HG02798 (cell line): ENCODE results near the gene ARHGEF3.
A peak's percentile ranks its signal among the peaks of the same experiment; 100 is the strongest.
"Not testable (repeated sequence)": the region's sequence is repeated elsewhere in the genome, so short reads cannot be mapped to it uniquely, and the experiment has no call there.

Experiments used
- ATAC-seq: cut with Tn5 transposase; IDR thresholded peaks from one replicate; pipeline ENCODE4 v1.9.1; 2021; ENCODE audit warnings: mild to moderate bottlenecking; ENCODE audit not compliant: unreplicated experiment, poor library complexity

Gene ARHGEF3

DNA sequence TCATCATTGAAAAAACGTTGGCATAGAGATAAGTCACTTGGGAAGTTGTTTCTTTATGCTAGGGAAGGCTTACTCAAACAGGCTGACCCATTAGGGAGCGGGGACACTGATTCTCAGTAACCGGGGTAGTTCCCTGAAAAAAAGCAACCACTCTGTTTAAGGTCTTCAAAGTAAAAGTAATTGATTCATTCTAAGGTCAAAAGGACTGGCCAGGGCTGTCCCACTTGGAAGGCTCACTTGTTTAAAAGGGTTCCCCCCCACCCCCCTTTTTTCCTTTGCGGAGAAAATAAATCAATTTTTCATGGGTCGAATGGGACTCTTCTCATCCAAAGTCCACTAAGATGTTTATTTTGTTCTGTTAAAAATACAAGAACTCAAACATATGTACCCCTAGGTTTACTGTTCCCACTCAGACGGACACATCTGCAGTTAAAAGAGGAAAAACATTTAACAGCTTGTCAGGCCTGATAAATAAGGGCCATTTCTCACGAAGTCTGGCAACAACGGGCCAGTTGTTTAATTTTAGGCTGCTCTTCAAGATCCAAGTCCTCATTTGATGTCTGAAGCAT lies 53.0 kb downstream of the ARHGEF3 start:
- no peak for ATAC-seq

DNA sequence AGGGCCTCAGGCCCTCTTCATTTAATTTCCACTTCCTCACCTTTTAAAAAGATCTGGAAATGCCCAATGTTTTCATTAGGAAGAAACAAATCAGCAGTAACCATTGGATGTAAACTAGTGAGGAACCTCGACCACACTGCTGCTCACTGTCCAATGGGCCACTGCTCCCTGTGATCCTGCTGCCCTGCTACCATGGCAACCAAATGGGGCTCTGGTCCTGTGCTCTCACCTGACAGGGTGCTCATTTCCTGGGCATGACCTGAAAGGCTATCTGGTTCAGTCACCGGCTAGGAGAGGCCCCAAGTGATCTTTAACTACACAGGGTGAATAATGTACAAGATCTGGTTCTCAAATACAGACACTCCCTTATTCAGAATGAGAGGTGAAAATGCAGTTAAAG lies 54.6 kb downstream of the ARHGEF3 start:
- ATAC-seq = no peak

DNA sequence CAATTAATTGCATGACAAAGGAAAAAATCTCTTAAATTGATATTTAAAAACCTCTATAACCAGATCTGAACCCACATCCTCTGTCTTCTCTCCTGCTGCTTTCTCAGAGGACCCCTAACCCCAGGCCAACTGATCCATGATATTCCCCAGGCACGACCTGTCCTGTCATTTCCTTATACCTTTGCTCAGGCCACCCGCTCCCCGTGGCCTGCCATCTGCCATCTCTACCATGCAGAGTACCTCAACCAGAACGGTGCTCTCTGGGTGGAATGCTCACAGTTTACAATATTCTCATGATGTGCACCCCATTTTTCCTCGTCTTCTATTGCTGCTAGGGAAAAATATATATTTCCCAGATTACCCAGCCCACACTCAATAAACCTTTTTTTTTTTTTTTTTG lies 57.7 kb downstream of the ARHGEF3 start:
- no peak for ATAC-seq

DNA sequence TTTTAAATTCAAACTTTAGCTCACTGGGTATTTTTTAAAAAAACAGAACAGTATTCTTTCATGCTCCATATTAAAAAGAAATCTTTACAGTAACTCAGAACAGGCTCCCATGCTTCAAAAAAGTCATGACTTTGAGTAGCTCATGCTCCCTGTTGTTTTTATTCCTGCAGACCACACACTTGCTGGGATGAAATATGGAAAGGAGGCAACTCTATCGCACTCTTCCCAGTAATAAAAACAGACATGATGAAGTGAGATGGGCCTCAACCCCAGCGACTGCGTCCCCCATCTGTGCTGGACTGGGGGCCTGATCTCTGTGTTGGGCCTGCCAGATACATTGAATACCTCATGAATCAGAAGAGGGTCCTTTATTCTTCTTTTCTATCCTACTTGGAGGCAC lies 58.9 kb downstream of the ARHGEF3 start:
- no peak for ATAC-seq

DNA sequence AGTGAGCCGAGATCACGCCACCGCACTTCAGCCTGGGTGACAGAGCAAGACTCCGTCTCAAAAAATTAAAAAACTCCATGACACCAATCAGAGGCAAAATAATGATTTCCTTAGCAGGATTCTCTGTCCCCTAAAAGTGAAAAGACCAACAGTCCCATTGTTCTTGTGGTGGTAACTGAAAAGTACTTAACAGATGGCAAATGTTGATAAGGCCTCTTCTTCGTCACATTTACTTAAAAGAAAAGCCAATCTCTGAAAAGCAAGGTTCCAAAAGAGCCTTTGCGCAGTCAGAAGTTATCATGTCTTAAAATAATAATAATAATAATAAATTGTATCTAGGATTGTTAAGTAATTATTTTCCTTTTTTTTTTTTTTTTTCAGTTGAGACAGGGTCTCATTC lies 62.7 kb downstream of the ARHGEF3 start:
- no peak for ATAC-seq

DNA sequence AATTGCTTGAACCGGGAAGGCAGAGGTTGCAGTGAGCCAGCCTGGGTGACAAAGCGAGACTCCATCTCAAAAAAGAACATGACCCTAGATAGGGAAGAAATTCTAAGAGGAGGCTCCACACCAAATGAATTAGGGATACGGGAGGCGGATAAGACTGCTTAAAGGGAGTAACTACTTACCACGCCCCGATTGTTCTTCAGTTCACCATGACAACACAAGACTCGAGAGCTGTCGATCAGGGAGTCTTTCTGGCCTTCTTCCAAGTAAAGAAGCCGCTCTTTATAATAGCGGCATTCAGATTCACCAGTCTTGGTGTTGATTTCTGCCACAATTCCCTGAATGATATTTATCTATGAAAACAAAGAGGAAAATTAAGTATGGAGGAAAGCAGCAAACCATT lies 64.7 kb downstream of the ARHGEF3 start:
- ATAC-seq = no peak

DNA sequence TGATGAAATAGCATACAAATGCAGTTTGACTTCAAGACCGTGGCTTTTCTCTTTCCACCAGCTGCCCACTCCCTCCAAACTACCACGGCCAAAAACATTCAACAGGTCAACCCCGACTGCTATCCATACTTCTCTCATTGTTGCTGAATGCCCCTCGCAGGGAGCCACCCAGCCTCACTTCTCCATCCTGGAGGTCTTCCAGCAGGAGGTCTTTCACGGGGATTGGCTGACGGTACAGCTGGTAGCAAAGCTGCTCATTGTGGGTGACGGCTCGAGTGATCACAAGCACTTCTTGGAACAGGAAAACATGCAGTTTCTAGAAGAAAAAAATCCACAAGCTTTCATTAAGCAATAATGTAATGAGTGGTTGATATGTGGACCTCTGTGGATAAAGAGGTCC lies 69.6 kb downstream of the ARHGEF3 start:
- no peak for ATAC-seq

DNA sequence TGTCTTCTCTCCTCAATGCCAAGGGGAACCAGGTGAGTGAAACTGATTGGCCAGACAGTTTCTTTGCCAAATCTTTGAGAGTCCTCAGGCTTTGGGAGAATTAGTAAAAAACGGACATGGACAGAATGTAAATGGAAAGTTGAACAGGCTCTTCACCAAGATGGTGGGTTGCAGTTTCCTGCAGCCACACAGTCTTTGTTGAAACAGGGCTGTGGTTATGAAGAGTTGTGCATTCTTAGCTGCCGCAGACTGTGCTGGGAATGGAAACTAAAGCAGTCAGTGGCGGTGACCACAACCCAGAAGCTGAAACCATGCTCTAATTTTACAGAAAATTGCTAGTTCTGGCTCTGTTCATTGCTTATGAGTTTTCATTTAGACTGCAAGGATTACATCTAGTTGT lies 76.6 kb downstream of the ARHGEF3 start:
- peak; percentile 99 for ATAC-seq

DNA sequence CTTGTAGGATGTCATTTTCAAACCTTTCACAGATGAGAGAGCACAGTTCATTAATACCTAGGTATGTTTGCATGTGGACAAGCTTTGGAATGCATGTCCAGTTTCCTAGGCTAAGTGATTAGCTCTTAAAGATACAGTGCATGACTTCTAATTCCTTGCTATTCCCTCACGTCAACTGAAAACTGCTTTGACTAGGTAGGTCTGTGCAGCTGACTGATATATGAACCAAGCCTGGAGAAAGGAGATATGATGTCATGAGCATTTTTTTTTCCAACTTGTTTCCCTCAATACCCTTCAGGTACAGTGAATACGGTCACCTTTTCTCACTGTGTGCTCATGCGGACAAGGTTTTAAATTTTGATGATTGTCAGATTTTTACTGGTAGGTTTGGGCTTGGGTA lies 77.1 kb downstream of the ARHGEF3 start:
- ATAC-seq = no peak

DNA sequence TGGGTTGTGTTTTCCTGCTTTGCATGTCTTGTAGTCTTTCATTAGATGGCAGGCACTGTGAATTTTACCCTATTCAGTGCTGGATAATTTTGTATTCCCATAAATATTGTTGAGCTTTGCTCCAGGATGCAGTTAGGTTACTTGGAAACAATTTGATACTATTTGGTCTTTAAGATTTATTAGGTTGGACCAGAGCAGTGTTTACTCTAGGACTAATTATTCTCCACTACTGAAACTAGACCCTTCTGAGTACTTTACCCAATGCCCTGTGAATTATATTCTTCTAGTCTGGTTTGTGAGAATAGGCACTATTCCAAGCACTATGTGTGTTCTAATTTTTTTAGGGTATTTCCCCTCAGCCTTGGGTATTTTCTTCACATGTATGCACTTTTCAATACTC lies 80.9 kb downstream of the ARHGEF3 start:
- ATAC-seq = no peak

DNA sequence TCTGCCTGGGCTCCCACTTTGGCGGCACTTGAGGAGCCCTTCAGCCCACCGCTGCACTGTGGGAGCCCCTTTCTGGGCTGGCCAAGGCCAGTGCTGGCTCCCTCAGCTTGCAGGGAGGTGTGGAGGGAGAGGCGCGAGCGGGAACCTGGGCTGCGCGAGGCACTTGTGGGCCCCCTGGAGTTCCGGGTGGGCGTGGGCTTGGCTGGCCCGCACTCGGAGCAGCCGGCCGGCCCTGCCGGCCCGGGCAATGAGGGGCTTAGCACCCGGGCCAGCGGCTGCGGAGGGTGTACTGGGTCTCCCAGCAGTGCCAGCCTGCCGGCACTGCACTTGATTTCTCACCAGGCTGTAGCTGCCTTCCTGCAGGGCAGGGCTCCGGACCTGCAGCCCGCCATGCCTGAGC lies 82.9 kb downstream of the ARHGEF3 start:
- not testable (repeated sequence) for ATAC-seq

DNA sequence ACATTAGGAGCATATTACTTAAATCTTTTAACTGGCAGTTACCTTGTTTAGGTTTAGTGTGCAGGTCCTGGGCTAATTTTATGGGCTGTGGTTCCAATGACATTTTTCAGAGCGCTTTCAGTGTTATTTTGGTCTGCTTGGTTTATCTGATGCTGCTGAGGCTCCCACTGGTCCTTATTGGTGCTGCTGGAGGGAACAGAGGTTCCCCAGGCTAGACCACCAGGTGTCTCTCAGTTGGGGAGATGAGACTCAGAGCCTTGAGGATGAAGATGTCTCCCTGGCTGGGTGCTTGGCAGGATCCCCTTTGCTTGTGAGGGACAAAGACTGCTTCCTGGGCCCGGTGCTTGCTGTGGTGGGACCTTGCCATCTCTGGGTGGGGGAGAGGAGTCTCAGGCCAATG lies 90.4 kb downstream of the ARHGEF3 start:
- no peak for ATAC-seq

DNA sequence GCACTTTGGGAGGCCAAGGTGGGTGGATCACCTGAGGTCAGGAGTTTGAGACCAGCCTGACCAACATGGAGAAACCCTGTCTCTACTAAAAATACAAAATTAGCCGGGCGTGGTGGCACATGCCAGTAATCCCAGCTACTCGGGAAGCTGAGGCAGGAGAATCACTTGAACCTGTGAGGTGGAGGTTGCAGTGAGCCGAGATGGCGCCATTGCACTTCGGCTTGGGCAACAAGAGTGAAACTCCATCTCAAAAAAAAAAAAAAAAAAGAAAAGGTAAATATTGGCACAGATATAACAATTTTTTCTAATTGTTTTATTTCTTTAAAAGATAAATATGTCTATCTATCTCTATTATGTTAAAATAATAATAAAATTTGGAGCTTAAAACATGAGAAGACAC lies 94.3 kb downstream of the ARHGEF3 start:
- not testable (repeated sequence) for ATAC-seq

DNA sequence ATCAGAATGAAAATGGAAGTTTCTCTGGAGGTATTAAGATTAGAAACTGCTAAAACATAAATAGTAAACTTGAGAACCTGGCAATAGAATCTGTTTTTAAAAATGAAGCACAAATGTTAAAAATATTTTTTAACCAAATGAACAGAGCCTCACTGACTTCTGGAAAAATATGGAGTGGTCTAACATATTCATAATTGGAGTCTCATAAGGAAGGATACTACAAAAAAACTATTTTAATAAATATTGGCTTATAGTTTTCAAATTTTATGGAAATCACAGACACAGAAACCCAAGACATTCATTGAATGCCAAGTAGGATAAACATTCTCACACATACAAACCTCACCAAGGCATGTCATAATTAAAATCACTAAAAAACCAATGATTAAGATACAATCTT lies 95.1 kb downstream of the ARHGEF3 start:
- ATAC-seq = no peak

DNA sequence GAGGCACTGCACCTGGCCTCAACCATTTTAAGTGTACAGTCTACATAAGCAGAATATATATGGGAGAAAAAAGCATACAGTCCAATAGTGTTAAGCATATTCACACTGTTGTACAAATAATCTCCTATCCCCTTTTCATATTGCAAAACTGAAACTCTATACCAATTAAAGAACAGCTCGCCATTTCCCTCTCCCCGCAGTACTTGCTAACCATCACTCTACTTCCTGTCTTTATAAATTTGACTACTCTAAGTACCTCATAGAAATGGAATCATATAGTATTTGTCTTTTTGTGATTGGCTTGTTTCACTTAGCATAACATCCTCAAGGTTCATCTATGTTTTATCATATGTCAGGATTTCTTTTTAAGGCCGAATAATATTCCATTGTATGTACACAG lies 97.0 kb downstream of the ARHGEF3 start:
- no peak for ATAC-seq

DNA sequence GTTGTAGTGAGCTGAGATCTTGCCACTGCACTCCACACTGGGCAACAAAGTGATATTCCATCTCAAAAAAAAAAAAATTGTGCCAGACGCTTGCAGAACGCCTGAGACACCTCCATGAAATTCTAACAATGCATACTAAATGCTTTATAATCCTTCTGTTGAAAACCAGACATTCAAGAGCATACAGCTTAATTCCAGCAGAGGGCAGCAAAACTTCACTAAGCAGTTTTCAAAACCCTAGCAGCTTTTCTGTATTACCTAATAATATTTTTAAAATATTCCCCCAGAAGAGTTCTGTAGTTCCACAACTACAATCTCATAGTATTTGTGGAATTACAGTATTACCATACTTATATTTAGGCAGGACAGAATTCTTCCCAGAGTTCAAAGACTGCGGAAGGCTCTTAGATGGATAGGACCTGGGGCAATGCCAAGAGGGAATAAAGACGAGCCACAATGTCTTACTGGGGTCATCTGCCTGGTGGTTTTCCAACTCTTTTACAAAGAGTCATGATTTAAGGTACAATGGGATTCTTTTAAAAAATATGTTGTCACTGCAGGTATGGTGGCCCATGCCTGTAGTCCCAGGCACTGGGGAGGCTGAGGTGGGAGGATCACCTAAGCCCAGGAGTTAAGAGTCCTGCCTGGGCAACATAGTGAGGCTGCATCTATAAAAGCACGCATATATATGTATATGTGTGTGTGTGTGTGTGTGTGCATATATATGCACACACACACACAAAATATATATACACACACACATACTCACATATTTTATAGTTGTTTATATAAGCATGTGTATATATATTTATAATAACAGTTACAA lies 99.0 kb downstream of the ARHGEF3 start:
- no peak for ATAC-seq

DNA sequence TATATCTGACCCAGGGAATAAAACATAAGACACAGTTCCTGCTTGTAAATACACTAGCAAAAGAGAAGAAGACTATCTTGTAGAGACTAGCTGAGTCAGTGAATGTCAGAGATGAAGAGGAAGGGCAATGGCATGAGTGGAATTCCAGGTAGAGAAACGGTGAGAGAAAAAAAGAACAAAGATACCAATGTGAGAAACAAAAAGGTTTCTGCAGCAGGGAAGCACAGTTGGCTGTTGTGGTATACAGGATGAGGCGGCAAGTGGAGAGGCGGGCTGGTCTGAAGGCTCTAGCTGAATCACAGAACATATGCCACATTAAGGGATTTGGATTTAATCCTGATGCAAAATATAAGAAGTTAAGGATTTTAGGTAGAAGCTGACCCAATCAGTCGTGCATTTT lies 101.6 kb downstream of the ARHGEF3 start:
- ATAC-seq = no peak

DNA sequence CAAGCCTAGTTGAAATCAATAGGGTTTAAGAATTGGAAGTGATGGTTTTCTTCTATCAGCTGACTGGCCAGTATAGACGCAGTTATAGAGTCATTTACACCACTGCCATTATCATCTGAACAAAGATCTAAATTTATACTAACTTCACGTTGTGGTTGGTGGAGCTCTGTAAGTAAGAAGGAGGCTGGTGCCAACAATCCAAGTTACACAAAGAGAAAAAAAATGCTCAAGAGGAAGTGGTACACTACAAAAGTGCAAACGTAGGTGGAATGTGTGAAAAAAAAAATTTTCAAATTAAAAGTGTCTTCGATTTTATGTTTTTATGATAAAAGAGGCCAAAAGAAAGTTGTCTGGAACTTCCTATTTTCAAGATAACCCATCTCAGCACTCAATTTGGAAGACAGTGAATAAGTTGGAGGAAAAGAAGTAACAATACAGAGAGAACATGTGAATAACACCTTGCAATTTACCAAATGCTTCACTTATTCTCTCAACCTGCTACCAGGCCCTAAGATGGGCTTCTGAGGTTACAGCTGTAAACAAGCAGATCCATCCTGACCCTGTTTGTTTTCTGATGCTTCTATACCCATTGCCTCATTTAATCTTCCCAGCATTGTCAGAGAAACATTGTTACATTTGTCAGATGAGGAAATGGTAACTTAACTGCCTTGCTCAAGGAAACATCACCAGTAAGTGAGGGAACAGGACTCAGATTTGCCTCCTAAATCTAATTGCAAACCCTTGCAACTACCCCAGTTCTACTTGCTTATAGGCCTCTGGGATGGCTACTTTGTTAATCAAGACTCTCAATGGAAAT lies 106.7 kb downstream of the ARHGEF3 start:
- no peak for ATAC-seq

DNA sequence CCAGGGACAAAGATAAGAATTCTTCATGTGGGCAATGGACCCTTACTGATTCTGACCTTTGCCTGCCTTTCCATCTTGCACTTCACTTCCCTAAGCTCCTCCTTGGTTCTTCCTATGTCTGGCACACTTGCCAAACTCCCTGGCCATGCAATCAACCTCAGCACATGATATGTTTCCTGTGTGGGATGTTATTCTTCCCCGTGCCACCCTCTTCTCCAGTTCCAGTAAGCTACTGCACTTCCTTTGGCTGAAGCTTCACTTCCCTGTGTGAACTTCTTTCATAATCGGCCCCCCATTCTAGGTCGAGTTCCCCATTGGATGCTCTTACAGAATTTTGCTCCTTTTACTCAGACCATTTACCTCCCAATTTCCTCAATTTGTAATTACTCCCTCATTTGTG lies 108.0 kb downstream of the ARHGEF3 start:
- no peak for ATAC-seq

DNA sequence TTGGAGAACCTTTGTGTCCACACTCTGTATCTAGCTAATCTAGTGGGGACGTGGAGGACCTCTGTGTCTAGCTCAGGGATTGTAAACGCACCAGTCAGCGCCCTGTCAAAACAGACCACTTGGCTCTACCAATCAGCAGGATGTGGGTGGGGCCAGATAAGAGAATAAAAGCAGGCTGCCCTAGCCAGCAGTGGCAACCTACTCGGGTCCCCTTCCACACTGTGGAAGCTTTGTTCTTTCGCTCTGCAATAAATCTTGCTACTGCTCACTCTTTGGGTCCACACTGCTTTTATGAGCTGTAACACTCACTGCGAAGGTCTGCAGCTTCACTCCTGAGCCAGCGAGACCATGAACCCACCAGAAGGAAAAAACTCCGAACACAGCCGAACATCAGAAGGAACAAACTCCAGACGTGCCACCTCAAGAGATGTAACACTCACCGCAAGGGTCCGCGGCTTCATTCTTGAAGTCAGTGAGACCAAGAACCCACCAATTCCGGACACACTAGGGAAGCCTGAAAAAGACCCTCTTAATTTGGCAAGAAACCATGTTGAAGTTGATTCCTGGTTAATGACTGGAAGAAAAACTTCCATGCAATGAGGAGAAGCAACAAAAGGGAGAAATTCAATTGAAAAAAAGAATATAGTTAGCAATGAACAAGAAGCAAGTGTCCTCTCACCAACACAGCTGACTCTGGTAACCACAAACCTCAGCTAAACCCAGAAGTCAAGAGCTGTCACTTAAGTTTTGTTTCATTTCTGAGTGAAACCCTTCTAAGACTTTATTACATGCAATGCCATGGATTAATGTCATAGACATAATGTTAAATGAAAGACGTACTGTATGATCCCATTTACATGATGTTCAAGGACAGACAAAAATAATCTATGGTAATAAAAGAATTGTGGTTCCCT lies 109.0 kb downstream of the ARHGEF3 start:
- peak; percentile 94 for ATAC-seq
